Epidermal melanocyte (primary cell): ENCODE results near the gene FASN.

Experiments
- DNase-seq: peaks from one replicate; pipeline ENCODE4 v3.0.0; 2011; ENCODE audit warnings: low spot score; ENCODE audit not compliant: insufficient read length

The FASN gene

DNA sequence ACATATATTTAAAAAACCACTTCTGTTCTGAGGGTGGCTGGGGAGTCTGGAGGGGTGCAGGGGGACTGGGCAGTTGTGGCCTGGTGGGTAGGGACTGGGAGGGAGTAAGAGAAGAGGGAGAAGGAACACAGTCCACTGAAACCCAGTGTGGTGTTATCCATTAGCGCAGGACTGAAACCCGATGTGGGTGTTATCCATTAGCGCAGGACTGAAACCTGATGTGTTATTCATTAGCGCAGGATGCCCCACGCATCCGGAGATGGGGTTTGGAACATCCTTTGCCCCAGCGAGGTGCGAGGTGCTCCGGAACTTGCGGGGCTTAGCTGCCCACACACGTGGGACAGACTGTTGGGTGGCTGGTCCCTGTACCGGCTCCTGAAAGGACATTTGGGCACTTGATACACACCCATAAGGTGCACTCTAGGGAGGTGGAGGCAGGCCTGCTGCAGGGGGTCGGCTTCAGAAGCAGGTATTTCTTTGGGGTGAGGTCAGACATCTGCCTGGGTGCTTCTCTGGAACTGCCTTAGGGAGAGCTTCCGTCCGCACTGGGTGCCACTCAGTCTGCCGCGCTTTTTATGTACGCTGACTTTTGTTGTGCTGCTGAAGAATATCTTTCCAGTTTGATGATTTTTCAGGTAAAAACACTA is 20.3 kb upstream of the FASN start:
- no peak for DNase-seq

GRCh38 chr17:82117139-82118090 is 19.4 kb upstream of the FASN start:
- DNase-seq = no peak

- no peak for DNase-seq
Observed at GRCh38 chr17:82116246-82116645, 18.2 kb upstream of the FASN start.

GRCh38 chr17:82114872-82115271 is 16.8 kb upstream of the FASN start:
- DNase-seq = no peak

DNA sequence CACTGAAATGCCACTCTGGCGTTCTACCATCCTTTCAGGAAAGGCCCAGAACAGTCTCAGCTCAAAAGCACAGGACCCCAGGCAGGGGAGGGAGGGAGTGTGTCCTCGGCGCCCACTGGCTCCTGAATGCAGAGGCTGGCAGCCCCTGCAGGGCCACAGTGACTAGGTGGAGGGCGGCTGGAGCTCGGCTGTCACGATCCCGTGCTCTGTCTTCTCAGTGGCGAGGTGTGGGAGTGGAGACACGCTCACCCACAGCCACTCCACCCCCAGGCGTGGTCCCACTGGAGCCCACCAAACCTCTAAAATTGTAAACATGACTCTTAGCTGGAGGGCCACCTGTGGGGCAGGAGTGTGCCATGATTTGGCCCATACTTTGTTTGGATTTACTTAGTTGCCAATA is 16.4 kb upstream of the FASN start:
- DNase-seq = no peak

GRCh38 chr17:82113941-82114340 is 15.9 kb upstream of the FASN start:
- no peak for DNase-seq

DNA sequence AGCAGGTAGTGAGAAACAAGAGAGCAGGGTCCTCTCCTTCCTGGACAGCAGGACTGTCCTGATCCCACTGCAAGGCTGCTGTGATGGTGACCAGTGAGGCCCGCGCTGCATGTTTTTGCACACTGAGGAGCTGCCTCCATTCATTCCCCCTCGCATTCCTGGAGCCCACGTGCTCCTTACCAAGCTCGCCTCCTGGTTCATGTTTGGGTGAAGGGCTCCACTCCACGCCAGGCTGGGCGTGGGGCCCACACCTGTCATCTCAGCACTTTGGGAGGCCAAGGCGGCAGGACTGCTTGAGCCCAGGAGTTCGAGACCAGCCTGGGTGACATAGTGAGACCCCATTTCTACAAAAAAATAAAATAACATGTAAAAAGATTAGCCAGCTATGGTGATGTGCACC is 15.4 kb upstream of the FASN start:
- DNase-seq = no peak

GRCh38 chr17:82112914-82113311 is 14.9 kb upstream of the FASN start:
- no peak for DNase-seq

DNA sequence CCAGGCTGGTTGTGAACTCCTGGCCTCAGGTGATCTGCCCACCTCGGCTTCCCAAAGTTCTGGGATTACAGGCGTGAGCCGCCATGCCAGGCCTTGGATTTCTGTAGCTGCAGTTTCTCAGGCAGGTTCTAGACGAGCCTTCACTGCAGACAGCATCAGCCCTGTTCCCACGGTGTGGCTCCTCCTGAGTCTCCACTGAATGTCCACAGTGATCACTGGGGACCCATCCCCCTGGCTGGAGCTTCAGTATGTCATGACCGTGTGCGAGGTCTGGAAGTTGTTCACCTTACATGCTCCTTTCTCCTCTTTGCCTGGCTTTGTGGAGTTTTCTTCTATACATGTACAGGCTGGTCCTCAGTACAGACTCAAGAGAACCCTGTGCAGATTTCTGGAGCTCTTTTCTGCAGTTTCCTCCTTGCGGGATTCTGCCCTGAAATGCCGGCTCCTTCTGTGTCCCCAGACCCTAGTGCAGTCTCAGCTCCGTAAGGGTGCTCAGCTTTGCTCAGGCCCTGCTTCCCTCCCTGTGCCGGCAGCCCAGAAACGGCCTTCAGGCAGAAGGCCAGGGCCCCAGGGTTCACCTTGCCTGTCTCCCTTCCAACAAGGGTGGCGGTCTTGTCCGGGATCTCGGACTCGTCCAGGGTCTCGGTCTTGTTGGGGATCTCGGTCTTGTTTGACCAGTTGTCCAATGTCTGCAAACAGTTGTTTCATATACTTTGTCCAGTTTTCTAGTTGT is 14.3 kb upstream of the FASN start:
- DNase-seq = no peak

DNA sequence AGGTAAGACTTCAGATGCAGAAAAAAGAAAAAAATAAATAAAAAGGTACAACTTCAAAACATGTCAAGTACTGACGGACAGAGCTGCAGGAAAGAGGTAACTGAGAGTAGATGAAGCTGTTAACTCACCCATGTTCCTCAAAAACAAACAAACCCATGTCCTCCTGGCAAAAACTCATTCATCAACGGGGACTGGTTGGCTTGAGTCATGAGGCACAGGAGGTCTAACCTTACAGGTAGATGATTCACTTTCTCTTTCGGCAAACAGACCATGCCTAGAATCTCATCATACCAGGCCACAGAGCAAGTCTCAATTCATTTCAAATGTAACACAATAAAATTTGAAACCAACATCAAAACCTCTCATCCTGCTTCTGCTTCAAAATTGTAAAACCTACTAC is 12.3 kb upstream of the FASN start:
- DNase-seq = no peak

GRCh38 chr17:82108961-82109475 is 11.0 kb upstream of the FASN start:
- DNase-seq = no peak

DNA sequence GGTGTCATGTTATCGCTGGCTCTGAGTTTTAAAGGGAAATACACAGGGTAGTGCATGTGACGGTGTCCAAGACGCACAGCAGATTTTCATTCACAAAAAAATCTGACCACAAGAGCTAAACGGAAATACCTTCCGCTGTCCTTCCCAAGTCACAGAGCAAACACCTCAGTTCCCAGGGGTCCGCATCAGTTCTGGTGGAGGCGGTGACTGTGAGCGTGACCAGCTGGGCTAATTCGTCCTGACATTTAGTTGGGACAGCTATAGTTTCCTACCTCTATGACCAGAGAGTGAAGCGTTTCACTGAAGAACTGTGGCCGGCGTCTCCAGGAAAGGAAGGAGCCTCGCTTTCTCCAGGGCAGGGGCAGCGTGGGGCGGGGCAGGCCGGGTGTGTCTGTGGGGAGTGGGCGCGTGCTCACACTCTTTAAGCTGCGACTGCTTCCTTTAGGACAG is 10.5 kb upstream of the FASN start:
- no peak for DNase-seq

DNA sequence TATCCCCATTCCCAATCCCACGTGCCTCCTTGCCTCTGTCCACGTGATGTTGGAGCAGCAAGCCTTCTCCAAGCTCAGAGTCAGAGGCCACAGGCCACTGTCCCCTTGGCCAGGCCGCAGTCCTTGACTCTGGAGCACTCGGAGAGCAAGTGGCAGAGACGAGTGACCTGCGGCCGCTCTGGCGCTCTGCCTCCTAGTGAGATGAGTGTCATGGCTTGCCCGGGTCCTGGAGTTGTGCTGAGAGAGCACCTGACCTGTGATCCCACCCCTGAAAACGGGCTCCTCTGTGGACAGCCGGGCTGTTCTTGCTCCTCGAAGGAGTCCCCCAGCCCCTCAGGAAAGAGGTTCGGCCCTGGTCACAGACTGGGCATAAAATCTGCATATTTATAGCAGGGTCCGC is 10.0 kb upstream of the FASN start:
- no peak for DNase-seq

DNA sequence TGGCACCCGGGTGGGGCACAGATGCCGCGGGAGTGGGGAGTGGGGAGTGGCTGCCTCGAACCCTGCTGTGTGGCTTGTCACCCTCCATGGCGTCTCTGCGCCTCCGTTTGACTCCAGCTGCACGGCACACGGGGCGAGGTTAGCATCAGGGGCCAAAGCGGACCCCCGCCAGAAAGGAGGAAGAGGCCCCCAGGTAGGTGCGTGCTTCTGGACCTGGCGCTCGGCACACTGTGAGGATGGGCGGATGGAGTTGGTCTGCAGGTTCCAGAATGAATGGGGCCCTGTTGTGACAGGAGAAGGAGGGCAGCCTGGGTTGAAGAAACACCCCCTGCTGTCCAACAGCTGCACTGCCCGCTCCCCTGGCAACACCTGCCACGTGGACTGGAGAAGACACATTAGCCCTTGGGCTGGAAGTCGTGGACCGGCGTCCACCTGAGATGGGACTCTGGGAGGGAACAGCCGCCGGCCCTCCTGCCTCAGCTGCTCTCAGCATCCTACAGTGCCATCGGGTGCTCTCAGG is 9.4 kb upstream of the FASN start:
- DNase-seq = no peak

GRCh38 chr17:82106688-82107305 is 8.8 kb upstream of the FASN start:
- no peak for DNase-seq

GRCh38 chr17:82105882-82106687 is 8.0 kb upstream of the FASN start:
- no peak for DNase-seq

DNA sequence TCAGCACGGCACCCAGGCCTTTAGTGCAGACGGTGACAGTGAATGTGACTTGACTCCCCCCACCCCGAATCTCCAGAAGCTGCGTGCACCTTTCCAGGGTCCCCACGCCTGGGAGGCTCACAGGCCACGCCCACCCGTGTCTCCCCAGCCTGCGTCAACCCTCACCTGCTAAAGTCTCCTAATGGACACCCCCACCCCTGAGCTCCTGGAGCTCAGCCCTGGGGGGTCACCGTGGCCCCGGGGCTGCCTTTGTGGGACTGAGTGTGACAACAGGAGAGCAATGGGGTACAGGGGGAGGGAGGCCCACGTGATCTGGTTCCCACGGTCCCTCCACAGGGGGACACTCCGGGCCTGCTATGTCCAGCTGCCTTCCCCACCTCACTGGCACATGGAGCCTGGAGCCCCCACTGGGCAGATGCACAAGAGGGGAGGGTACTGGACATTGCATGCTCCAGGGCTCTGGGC is 7.4 kb upstream of the FASN start:
- DNase-seq = no peak

DNA sequence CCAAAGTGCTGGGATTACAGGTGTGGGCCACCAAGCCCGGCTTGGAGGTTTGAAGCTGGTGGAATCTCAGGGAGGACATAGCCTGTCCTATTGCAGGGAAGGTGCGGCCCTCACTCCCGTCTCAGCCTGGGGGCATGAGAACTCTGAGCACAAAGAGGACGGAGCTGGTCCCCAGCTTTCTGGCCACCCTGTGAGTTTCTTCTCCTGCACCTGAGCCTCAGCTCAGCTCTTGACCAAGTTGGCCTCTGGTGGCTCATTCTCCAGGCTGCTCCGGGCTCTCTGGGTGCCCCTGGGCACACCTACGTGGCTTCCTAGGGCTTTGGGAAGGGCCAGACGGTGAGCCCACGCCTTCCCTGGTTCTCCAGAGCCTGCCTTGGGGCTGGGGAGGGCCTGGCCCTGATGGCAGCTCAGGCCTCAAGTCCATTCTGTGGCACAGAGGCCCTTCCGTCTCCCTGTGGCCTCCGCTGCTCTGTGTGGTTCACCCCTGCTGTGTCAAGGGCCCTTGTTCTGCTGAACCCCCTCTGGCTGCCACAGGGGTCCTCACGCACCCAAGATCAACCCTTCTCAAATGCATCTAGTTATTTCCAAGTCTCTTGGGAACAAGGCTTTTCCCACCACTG is 6.9 kb upstream of the FASN start:
- DNase-seq = no peak

DNA sequence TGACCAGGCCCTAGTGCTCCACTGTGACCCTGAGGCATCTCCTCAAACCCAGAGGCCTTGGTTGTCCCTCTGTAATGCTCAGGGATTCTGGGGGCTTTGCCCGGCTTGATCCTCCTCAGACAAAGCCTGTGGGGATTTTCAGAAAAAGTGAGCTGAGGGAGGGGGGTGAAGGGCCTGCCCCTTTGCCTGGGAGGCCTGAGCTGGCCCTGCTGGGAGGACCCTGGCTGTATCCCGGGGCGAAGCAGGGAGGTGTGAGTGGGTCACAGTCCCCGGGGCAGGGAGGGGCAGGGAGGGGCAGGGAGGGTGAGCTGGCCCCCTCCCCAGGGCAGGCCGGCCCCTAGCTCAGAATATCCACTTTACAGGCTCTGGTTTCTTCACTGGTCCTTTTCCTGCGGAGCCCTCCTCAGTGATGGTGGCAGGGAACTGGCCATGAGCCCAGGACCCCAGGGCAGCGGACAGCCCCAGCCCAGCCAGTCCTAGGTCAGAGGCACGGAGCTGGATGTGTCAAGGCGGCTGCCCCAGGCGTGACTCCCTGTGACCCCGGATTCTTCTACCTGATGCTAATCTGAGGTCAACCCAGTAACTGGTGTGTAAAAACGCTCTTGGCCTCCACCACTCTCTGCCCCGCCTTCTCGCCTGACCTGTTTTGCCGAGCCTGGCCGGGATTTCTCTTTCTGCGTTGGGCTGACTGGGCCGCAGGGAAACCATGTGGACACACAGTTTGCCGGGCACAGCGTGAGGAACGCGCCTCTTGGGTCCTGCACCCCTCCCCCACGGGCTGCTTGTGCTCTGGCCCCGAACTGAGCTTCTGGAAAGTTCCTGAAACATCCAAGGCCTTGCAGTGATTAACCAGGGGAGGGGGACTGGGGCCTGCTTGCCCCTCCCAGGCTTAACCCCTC is 5.8 kb upstream of the FASN start:
- DNase-seq = no peak
